Measurements from ENCODE around the gene CDK5R1.

CDK5R1 gene

DNA sequence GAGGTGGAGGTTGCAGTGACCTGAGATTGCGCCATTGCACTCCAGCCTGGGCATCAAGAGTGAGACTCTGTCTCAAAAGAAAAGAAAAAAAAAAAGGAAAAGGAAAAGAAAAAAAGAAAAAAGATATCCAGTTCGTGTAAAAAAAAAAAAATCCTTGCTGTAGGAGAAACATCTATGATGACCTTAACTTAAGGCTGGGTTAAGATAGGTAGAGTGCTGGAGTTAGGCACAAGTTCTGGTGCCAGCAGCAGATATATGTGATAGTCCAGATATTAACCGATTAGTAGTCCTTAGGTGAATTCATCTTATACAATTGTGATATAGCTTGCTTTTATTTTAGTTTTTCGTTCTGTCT is 25.3 kb upstream of the CDK5R1 start:
- H3K36me3 ChIP-seq (ENCODE audit: insufficient read depth, low read length): peaks cover 79% of the 10 kb centered on the region
- peaks cover 21% of the 10 kb centered on the region; the same call in 1 of the 2 replicates for H3K79me2 ChIP-seq (ENCODE audit: insufficient read depth, low read length)
- H3K9ac ChIP-seq (ENCODE audit: low read depth, low read length, poor library complexity, severe bottlenecking): no peak overlapping the region
- H3F3A ChIP-seq (ENCODE audit: low read depth): no peaks in the 10 kb centered on the region
- H3K4me3 ChIP-seq (ENCODE audit: low read length, poor library complexity, severe bottlenecking): no peak overlapping the region
- H3K27me3 ChIP-seq (ENCODE audit: insufficient read depth, low read length, poor library complexity, severe bottlenecking): no peaks in the 10 kb centered on the region
- no peak for TF ChIP-seq EZH2phosphoT487 (IDR thresholded peaks at IDR 0.05; ENCODE audit: borderline replicate concordance)
- TF ChIP-seq, protein P1, sequence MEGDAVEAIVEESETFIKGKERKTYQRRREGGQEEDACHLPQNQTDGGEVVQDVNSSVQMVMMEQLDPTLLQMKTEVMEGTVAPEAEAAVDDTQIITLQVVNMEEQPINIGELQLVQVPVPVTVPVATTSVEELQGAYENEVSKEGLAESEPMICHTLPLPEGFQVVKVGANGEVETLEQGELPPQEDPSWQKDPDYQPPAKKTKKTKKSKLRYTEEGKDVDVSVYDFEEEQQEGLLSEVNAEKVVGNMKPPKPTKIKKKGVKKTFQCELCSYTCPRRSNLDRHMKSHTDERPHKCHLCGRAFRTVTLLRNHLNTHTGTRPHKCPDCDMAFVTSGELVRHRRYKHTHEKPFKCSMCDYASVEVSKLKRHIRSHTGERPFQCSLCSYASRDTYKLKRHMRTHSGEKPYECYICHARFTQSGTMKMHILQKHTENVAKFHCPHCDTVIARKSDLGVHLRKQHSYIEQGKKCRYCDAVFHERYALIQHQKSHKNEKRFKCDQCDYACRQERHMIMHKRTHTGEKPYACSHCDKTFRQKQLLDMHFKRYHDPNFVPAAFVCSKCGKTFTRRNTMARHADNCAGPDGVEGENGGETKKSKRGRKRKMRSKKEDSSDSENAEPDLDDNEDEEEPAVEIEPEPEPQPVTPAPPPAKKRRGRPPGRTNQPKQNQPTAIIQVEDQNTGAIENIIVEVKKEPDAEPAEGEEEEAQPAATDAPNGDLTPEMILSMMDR (conservative IDR thresholded peaks at IDR 0.05; ENCODE audit: low read length): no peak
- no peaks in the 10 kb centered on the region for H3K9me3 ChIP-seq (ENCODE audit: insufficient read depth, low read depth, low read length)
- peaks cover 12% of the 10 kb centered on the region for H3K4me1 ChIP-seq (ENCODE audit: insufficient read depth, low read length, poor library complexity, severe bottlenecking)
- H4K20me1 ChIP-seq (ENCODE audit: insufficient read depth, low read length, poor library complexity, severe bottlenecking): peaks cover 17% of the 10 kb centered on the region
- H3K4me2 ChIP-seq (ENCODE audit: low read depth, low read length, poor library complexity, severe bottlenecking): no peak overlapping the region
- no peak overlapping the region for H2AFZ ChIP-seq (ENCODE audit: low read length)
- no peaks in the 10 kb centered on the region for H3K9me2 ChIP-seq (replicated peaks; ENCODE audit: low read depth, low read length)

DNA sequence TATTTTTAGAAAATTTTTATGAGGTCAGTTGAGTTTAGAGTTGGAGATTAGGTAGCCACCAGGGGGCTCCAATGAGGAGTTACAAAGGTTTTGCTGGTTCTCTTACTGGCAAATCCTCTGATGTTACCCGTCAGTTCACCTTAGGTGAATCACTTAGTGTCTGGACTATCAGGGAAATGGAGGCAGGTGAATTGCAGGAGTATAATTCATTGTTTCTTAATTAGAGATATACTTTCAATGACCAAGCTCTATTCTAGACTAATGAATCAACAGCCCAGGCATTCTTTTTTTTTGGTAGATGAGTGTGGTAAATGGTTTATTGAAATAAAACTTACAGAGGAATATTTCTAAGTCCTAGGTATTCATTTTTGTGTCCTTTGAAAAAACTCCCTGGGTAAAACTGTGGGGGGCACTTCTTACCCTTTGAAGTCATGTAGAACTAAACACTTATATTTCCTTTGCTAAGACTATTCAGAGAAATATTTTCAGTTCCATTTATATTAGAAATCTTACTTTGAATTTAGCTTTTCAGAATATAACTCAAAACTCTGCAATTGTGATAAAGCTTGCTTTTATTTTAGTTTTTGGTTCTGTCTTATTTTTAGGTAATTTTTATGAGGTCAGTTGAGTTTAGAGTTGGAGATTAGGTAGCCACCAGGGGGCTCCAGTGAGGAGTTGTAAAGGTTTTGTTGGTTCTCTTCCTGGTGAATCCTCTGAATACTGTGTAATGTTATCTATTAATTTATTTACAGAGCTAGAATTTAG is 24.8 kb upstream of the CDK5R1 start:
- Histone ChIP-seq H3K27me3 (ENCODE audit: insufficient read depth, low read length, poor library complexity, severe bottlenecking) (no peaks in the 10 kb centered on the region), H3F3A (ENCODE audit: low read depth) (no peaks in the 10 kb centered on the region), H3K4me2 (ENCODE audit: low read depth, low read length, poor library complexity, severe bottlenecking) (no peak overlapping the region), H3K9ac (ENCODE audit: low read depth, low read length, poor library complexity, severe bottlenecking) (no peak overlapping the region), H3K79me2 (ENCODE audit: insufficient read depth, low read length) (peaks cover 21% of the 10 kb centered on the region; the same call in 1 of the 2 replicates), H3K9me3 (ENCODE audit: insufficient read depth, low read depth, low read length) (no peaks in the 10 kb centered on the region), H3K36me3 (ENCODE audit: insufficient read depth, low read length) (peaks cover 80% of the 10 kb centered on the region), H3K9me2 (replicated peaks; ENCODE audit: low read depth, low read length) (no peaks in the 10 kb centered on the region), H3K4me3 (ENCODE audit: low read length, poor library complexity, severe bottlenecking) (no peak overlapping the region), H3K4me1 (ENCODE audit: insufficient read depth, low read length, poor library complexity, severe bottlenecking) (peaks cover 12% of the 10 kb centered on the region), H2AFZ (ENCODE audit: low read length) (no peak overlapping the region), H4K20me1 (ENCODE audit: insufficient read depth, low read length, poor library complexity, severe bottlenecking) (peaks cover 17% of the 10 kb centered on the region)
- TF ChIP-seq, protein P1 (conservative IDR thresholded peaks at IDR 0.05; ENCODE audit: low read length): peak; percentile 68
- TF ChIP-seq EZH2phosphoT487 (IDR thresholded peaks at IDR 0.05; ENCODE audit: borderline replicate concordance): no peak

DNA sequence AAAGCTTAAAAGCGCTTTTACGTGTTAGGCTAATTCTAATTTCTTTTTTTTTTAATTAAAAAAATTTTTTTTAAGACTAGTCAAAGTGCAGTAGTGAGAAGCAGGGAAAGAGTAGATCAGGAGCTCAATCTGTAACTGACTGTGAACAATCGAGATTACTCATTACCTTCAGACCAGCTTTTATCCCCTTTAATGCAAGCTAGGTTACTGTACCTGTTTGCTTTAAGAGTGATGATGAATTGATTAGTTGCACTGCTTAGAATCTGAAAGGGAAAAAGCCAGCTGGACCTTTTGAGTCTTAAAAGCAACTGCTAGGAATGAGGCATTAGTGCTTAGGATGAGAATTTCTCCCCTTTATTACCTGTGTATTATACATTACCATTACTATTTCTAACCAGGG is 23.5 kb upstream of the CDK5R1 start:
- H4K20me1 ChIP-seq (ENCODE audit: insufficient read depth, low read length, poor library complexity, severe bottlenecking): peaks cover 17% of the 10 kb centered on the region
- no peak overlapping the region for H3K4me3 ChIP-seq (ENCODE audit: low read length, poor library complexity, severe bottlenecking)
- H3K9me3 ChIP-seq (ENCODE audit: insufficient read depth, low read depth, low read length): no peaks in the 10 kb centered on the region
- H2AFZ ChIP-seq (ENCODE audit: low read length): no peak overlapping the region
- H3K36me3 ChIP-seq (ENCODE audit: insufficient read depth, low read length): peaks cover 80% of the 10 kb centered on the region
- H3K4me2 ChIP-seq (ENCODE audit: low read depth, low read length, poor library complexity, severe bottlenecking): no peak overlapping the region
- H3K9ac ChIP-seq (ENCODE audit: low read depth, low read length, poor library complexity, severe bottlenecking): no peak overlapping the region
- H3K9me2 ChIP-seq (replicated peaks; ENCODE audit: low read depth, low read length): no peaks in the 10 kb centered on the region
- TF ChIP-seq, protein P1 (conservative IDR thresholded peaks at IDR 0.05; ENCODE audit: low read length): no peak
- TF ChIP-seq EZH2phosphoT487 (IDR thresholded peaks at IDR 0.05; ENCODE audit: borderline replicate concordance): no peak
- H3F3A ChIP-seq (ENCODE audit: low read depth): no peaks in the 10 kb centered on the region
- peaks cover 4% of the 10 kb centered on the region for H3K4me1 ChIP-seq (ENCODE audit: insufficient read depth, low read length, poor library complexity, severe bottlenecking)
- no peaks in the 10 kb centered on the region for H3K27me3 ChIP-seq (ENCODE audit: insufficient read depth, low read length, poor library complexity, severe bottlenecking)
- H3K79me2 ChIP-seq (ENCODE audit: insufficient read depth, low read length): peaks cover 17% of the 10 kb centered on the region; the same call in 1 of the 2 replicates
